Caco-2 (cell line): ENCODE results near the gene SUPT3H. TPM values are rescaled to one million over a fixed set of nuclear protein-coding genes. Genes with fewer than 3 reads are reported as not detected.

Experiments used
- BruUV-seq: library from RNA; stranded (reverse); fragments of 400-500 nt; replicated peaks from 2 replicates; lab custom pipeline; 2021; lab: Mats Ljungman, UMichigan
- CTCF ChIA-PET: fragments of 300-600 bp; sonication (Branson Sonifier 250); formaldehyde crosslinking; loops from one replicate; lab custom pipeline; 2022; ENCODE audit warnings: antibody characterized with exemption; lab: Charles Lee
- POLR2A ChIA-PET: fragments of 300-600 bp; sonication (Branson Sonifier 250); formaldehyde crosslinking; loops from one replicate; lab custom pipeline; 2022; ENCODE audit warnings: antibody characterized with exemption; lab: Charles Lee
- DNase-seq, 2 experiments: peaks; one replicate each; pipeline versions ENCODE4 v3.0.0 to v3.0.0-alpha.2; 2020 to 2022
- H3K27me3 ChIP-seq: replicated peaks from 2 replicates; pipeline ENCODE4 v1.6.0; 2011; ENCODE audit warnings: low read length; ENCODE audit not compliant: control insufficient read depth, insufficient read depth
- H3K36me3 ChIP-seq: 2 replicates; pipeline ENCODE4 v1.5.1; 2011; ENCODE audit warnings: low read length; ENCODE audit not compliant: control insufficient read depth, insufficient read depth
- H3K4me1 ChIP-seq: fragments of 250-450 bp; sonication (Bioruptor Pico); 2 replicates; pipeline ENCODE4 v1.5.1; 2020; ENCODE audit warnings: mild to moderate bottlenecking
- H3K4me3 ChIP-seq: 2 replicates; pipeline ENCODE4 v1.5.1; 2011; ENCODE audit warnings: low read depth, mild to moderate bottlenecking, control low read depth, low read length
- H3K9me3 ChIP-seq: fragments of 250-450 bp; sonication (Bioruptor Pico); 2 replicates; pipeline ENCODE4 v1.5.1; 2020; ENCODE audit warnings: mild to moderate bottlenecking, moderate library complexity
- H3K27ac Mint-ChIP-seq: one replicate; pipeline ENCODE4 v1.8.0; 2022; ENCODE audit warnings: mixed read lengths; ENCODE audit not compliant: unreplicated experiment
- H3K27me3 Mint-ChIP-seq: one replicate; pipeline ENCODE4 v1.8.0; 2022; ENCODE audit warnings: mixed read lengths; ENCODE audit not compliant: insufficient read depth, unreplicated experiment
- H3K36me3 Mint-ChIP-seq: one replicate; pipeline ENCODE4 v1.8.0; 2022; ENCODE audit warnings: mild to moderate bottlenecking, mixed read lengths; ENCODE audit not compliant: insufficient read depth, unreplicated experiment
- H3K4me1 Mint-ChIP-seq: one replicate; pipeline ENCODE4 v1.8.0; 2022; ENCODE audit warnings: low read depth, mixed read lengths; ENCODE audit not compliant: unreplicated experiment
- H3K4me3 Mint-ChIP-seq: one replicate; pipeline ENCODE4 v1.8.0; 2022; ENCODE audit warnings: mild to moderate bottlenecking, moderate library complexity, mixed read lengths; ENCODE audit not compliant: unreplicated experiment
- H3K9me3 Mint-ChIP-seq: one replicate; pipeline ENCODE4 v1.8.0; 2022; ENCODE audit warnings: mixed read lengths; ENCODE audit not compliant: unreplicated experiment
- CTCF ChIP-seq, 2 experiments: fragments of 200-600 bp in 1 of 2; IDR thresholded peaks; 1 replicate in 1 of 2; 2 replicates in 1 of 2; pipeline versions ENCODE4 v1.5.1 to v1.8.0; 2011 to 2022; ENCODE audit warnings: antibody characterized with exemption in 1 of 2, control low read depth in 1 of 2, inconsistent platforms in 1 of 2, low read depth in 1 of 2, low read length in 1 of 2, mild to moderate bottlenecking in 1 of 2, moderate library complexity in 1 of 2; ENCODE audit not compliant: insufficient read depth in 1 of 2, severe bottlenecking in 1 of 2, unreplicated experiment in 1 of 2
- intact Hi-C: fragments of 100-400 bp; cut with micrococcal nuclease; formaldehyde crosslinking; loops from one replicate; pipeline ENCODE4 v1.10.0; 2022; ENCODE audit not compliant: unreplicated experiment
- total RNA-seq: library from RNA; stranded (reverse); gene quantifications from 2 replicates; pipeline ENCODE4 v1.2.3, GENCODE V29; 2022

SUPT3H gene
- total RNA-seq, 1 experiment from 2014 or later: 13.2 TPM

DNA sequence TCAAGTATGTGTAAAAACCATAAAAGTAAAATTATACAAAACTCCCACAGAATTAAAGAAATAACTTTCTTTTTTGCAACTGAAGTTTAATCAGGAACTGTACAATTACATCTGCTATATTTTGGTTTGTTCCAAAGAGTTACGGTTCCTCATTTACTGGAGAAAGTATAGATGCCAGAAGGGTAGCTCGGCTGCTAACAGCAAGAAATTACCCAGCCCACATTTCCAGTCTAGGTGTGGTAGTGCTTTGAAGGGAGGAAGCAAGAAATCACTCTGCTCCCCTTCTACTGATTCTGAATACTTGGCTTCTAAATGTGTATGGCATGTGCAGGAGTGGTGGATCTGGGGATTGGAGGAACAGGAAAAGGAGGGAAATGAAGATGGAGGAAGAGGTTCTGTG, 549.0 kb downstream of the SUPT3H start:
- CTCF ChIA-PET: no interaction called here
- H3K4me1 ChIP-seq: no peaks in the 10 kb centered on the region
- intact Hi-C loops: no loop called here
- H3K27ac Mint-ChIP-seq: no peak overlapping the region
- POLR2A ChIA-PET: no interaction called here
- H3K9me3 Mint-ChIP-seq: no peaks in the 10 kb centered on the region
- H3K36me3 Mint-ChIP-seq: no peaks in the 10 kb centered on the region
- H3K27me3 ChIP-seq: no peaks in the 10 kb centered on the region
- no peak overlapping the region for H3K4me3 ChIP-seq
- no peaks in the 10 kb centered on the region for H3K9me3 ChIP-seq
- H3K36me3 ChIP-seq: no peaks in the 10 kb centered on the region
- no peaks in the 10 kb centered on the region for H3K4me1 Mint-ChIP-seq
- no peaks in the 10 kb centered on the region for H3K27me3 Mint-ChIP-seq
- no TSS peak for BruUV-seq
- no peak for DNase-seq
- no peak overlapping the region for H3K4me3 Mint-ChIP-seq
- no peak for TF ChIP-seq CTCF (IDR thresholded peaks at IDR 0.05; ENCODE audit: insufficient read depth in 1 of 2, low read depth in 1 of 2, low read length in 1 of 2, severe bottlenecking in 1 of 2, unreplicated experiment in 1 of 2)

DNA sequence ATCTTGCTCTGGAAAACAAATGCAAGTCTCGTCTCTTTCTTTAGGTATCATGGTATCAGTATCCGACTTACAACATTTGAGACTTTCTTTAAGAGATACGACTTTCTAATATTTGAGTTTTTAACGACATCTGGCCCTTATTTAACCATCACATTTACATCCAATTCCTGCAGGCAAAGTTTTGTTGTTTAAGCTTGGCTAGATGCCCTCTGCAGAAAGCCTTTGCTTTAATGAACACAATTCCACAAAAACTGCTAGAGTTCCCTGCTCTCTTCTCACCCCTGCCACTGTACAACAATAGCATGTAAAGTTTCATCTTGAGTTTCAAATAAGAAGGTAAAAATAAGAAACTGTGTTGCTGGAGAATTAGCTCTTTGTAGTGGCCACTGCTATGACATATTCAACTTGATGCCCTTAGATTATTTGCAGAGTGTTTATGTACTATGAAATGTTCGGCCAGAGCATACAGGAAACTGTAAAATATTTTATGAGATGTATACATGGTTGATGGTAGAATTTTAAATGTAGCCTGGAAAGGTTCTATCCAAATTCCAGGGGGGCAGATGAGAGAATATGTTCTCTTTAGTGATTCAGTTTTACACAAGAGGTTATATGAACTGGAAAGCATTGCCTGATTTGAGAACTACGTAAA, 551.6 kb downstream of the SUPT3H start:
- H3K36me3 ChIP-seq: no peaks in the 10 kb centered on the region
- Mint-ChIP-seq H3K4me1 (no peaks in the 10 kb centered on the region), H3K27ac (no peak overlapping the region), H3K36me3 (no peaks in the 10 kb centered on the region), H3K9me3 (no peaks in the 10 kb centered on the region), H3K27me3 (no peaks in the 10 kb centered on the region), H3K4me3 (no peak overlapping the region)
- intact Hi-C loops: no loop called here
- no peak overlapping the region for H3K4me3 ChIP-seq
- TF ChIP-seq CTCF (IDR thresholded peaks at IDR 0.05; ENCODE audit: insufficient read depth in 1 of 2, low read depth in 1 of 2, low read length in 1 of 2, severe bottlenecking in 1 of 2, unreplicated experiment in 1 of 2): no peak
- no peaks in the 10 kb centered on the region for H3K4me1 ChIP-seq
- POLR2A ChIA-PET: no interaction called here
- BruUV-seq: no TSS peak
- DNase-seq: no peak
- H3K9me3 ChIP-seq: no peaks in the 10 kb centered on the region
- CTCF ChIA-PET: no interaction called here
- no peaks in the 10 kb centered on the region for H3K27me3 ChIP-seq

DNA sequence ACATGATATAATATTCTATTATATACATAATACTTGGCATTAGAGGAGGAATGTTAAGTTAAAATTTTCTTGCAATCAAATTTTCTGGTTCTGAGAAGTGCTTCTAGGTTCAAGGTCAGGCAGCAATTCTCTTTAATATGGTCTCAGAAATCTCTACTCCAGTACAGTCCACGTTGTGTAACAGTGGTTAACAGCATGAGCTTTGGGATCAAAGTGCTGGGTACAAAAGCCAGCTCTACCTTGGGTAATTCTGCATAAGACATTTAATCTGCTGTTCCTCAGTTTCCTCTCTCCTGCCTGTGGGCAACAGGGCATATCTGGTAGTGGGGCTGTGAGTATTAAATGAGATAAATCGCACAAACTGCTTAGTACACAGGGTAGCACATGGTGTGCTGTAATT, 552.5 kb downstream of the SUPT3H start:
- no peaks in the 10 kb centered on the region for H3K4me1 ChIP-seq
- no peaks in the 10 kb centered on the region for H3K27me3 ChIP-seq
- BruUV-seq: no TSS peak
- CTCF ChIA-PET: no interaction called here
- no peaks in the 10 kb centered on the region for H3K4me1 Mint-ChIP-seq
- no peak overlapping the region for H3K4me3 ChIP-seq
- no peaks in the 10 kb centered on the region for H3K36me3 Mint-ChIP-seq
- intact Hi-C loops: no loop called here
- no peaks in the 10 kb centered on the region for H3K9me3 ChIP-seq
- DNase-seq: no peak
- POLR2A ChIA-PET: no interaction called here
- no peak for TF ChIP-seq CTCF (IDR thresholded peaks at IDR 0.05; ENCODE audit: insufficient read depth in 1 of 2, low read depth in 1 of 2, low read length in 1 of 2, severe bottlenecking in 1 of 2, unreplicated experiment in 1 of 2)
- no peaks in the 10 kb centered on the region for H3K9me3 Mint-ChIP-seq
- H3K27me3 Mint-ChIP-seq: no peaks in the 10 kb centered on the region
- no peaks in the 10 kb centered on the region for H3K36me3 ChIP-seq
- no peak overlapping the region for H3K27ac Mint-ChIP-seq
- H3K4me3 Mint-ChIP-seq: no peak overlapping the region
